ENCODE measurements around the gene BARX1. TPM values are rescaled to one million over a fixed set of nuclear protein-coding genes. Genes with fewer than 3 reads are reported as not detected.

BARX1 gene
- total and polyA plus RNA-seq, 2 donors = 0.14 to 0.55 TPM

DNA sequence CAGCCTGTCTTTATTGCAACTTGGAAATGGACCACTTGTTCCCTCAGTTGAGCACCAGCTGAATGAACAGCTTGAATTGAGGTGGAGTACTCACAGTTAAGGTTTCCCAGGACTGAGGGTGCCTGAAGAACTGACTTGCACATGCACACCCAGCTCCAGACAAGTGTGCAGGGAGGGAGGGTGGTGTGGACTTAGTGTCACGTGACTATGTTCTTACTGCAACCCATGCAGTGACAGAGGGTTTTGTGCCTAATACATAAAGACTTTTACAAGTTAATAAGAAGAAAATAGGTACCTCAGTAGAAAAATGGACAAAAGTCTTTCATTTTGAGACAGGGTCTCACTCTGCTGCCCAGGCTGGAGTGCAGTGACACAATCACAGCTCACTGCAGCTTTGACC, 18.0 kb downstream of the BARX1 start:
- DNase-seq (ENCODE audit: low read depth in 6 of 9, low spot score in 9 of 9) = no peak
- Histone ChIP-seq H3K36me3 (ENCODE audit: control insufficient read depth in 2 of 2, insufficient read depth in 2 of 2, low read length in 1 of 2) (no peaks in the 10 kb centered on the region), H3K4me3 (ENCODE audit: low read length in 2 of 2) (no peak overlapping the region), H3K27ac (ENCODE audit: low read depth in 1 of 2, low read length in 1 of 2) (no peak overlapping the region), H3K4me1 (ENCODE audit: control insufficient read depth in 2 of 2, insufficient read depth in 2 of 2, low read length in 2 of 2) (no peaks in the 10 kb centered on the region), H3K27me3 (ENCODE audit: control insufficient read depth in 2 of 2, insufficient read depth in 1 of 2, low read length in 1 of 2) (peaks cover 0 to 34% of the 10 kb centered on the region in 2 donors), H3K9me3 (ENCODE audit: control insufficient read depth in 2 of 2, insufficient read depth in 1 of 2, low read length in 1 of 2) (no peaks in the 10 kb centered on the region)
- WGBS = 75% methylated on average over 1 of the region's 1 CpG

DNA sequence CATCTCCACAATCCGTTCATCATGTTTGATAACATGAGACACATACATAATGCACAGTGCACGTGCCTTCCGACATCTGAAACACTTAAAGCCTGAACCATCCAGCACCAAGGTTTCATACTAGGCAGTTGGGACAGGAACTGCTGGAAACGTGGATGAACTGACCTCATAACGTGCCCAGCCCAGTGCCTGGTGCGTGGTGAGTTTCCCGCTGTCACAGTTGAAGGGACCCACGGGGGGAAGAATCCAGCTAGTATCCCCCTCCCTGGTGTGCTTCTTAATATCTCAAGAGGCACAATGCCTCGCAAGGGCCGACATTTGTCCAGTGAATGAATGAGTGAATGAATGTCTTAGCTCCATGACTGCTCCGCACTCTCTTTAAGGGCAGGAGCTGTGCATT, 23.2 kb downstream of the BARX1 start:
- H3K27ac ChIP-seq (ENCODE audit: low read depth in 1 of 2, low read length in 1 of 2) = no peak overlapping the region
- H3K4me1 ChIP-seq (ENCODE audit: control insufficient read depth in 2 of 2, insufficient read depth in 2 of 2, low read length in 2 of 2) = no peaks in the 10 kb centered on the region
- DNase-seq (ENCODE audit: low read depth in 6 of 9, low spot score in 9 of 9) = no peak
- peaks cover 0 to 19% of the 10 kb centered on the region in 2 donors for H3K27me3 ChIP-seq (ENCODE audit: control insufficient read depth in 2 of 2, insufficient read depth in 1 of 2, low read length in 1 of 2)
- 89% methylated on average over 11 of the region's 11 CpGs for whole genome bisulfite sequencing
- no peak overlapping the region for H3K4me3 ChIP-seq (ENCODE audit: low read length in 2 of 2)
- H3K9me3 ChIP-seq (ENCODE audit: control insufficient read depth in 2 of 2, insufficient read depth in 1 of 2, low read length in 1 of 2) = no peaks in the 10 kb centered on the region
- no peaks in the 10 kb centered on the region for H3K36me3 ChIP-seq (ENCODE audit: control insufficient read depth in 2 of 2, insufficient read depth in 2 of 2, low read length in 1 of 2)

DNA sequence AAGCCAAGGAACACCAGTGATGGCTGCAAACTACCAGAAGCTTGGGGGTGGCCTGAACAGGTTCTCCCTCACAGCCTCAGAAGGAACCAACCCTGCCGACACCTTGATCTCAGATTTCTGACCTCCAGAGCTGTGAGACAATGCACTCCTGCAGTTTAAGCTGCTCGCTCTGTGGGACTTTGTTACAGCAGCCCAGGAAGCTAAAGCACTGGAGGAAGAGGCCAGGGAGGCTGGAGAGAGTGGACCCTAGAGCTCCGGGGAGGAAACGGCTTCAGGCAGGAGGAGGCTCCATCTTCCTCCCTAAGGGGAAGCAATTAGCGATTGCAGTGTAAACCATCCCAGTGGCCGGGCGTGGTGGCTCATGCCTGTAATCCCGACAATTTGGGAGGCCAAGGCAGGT, 25.1 kb downstream of the BARX1 start:
- Histone ChIP-seq H3K4me3 (ENCODE audit: low read length in 2 of 2) (no peak overlapping the region), H3K27me3 (ENCODE audit: control insufficient read depth in 2 of 2, insufficient read depth in 1 of 2, low read length in 1 of 2) (peaks cover 0 to 18% of the 10 kb centered on the region in 2 donors)
- 25% methylated on average over 8 of the region's 8 CpGs for WGBS

DNA sequence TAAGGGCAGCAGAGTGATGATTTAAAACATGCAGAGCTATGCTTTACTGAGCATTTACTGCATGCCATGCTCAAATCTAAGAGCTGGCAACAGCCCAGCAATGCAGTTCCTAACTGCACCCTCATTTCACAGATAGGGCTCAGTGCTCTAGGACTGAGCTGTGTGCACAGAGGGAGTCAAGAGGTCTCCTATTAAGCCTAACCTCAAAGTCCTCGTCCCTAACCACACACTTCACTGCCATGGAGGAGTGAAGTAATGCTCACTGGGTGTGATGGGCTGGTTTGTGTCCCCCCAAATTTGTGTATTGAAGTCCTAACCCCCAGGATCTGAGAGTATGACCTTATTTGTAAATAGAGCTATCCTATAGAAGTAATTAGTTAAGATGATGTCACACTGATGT, 25.9 kb downstream of the BARX1 start:
- DNase-seq (ENCODE audit: low read depth in 6 of 9, low spot score in 9 of 9) = no peak
- Histone ChIP-seq H3K4me3 (ENCODE audit: low read length in 2 of 2) (no peak overlapping the region), H3K4me1 (ENCODE audit: control insufficient read depth in 2 of 2, insufficient read depth in 2 of 2, low read length in 2 of 2) (no peaks in the 10 kb centered on the region), H3K27me3 (ENCODE audit: control insufficient read depth in 2 of 2, insufficient read depth in 1 of 2, low read length in 1 of 2) (peaks cover 0 to 15% of the 10 kb centered on the region in 2 donors), H3K36me3 (ENCODE audit: control insufficient read depth in 2 of 2, insufficient read depth in 2 of 2, low read length in 1 of 2) (no peaks in the 10 kb centered on the region), H3K9me3 (ENCODE audit: control insufficient read depth in 2 of 2, insufficient read depth in 1 of 2, low read length in 1 of 2) (no peaks in the 10 kb centered on the region), H3K27ac (ENCODE audit: low read depth in 1 of 2, low read length in 1 of 2) (no peak overlapping the region)
- 69% methylated on average over 1 of the region's 1 CpG for WGBS

More for the DNA sequence above, 25.1 kb downstream of the BARX1 start:
- no peaks in the 10 kb centered on the region for H3K9me3 ChIP-seq (ENCODE audit: control insufficient read depth in 2 of 2, insufficient read depth in 1 of 2, low read length in 1 of 2)
- no peaks in the 10 kb centered on the region for H3K36me3 ChIP-seq (ENCODE audit: control insufficient read depth in 2 of 2, insufficient read depth in 2 of 2, low read length in 1 of 2)
- H3K27ac ChIP-seq (ENCODE audit: low read depth in 1 of 2, low read length in 1 of 2) = no peak overlapping the region
- DNase-seq (ENCODE audit: low read depth in 6 of 9, low spot score in 9 of 9) = no peak
- H3K4me1 ChIP-seq (ENCODE audit: control insufficient read depth in 2 of 2, insufficient read depth in 2 of 2, low read length in 2 of 2) = no peaks in the 10 kb centered on the region

DNA sequence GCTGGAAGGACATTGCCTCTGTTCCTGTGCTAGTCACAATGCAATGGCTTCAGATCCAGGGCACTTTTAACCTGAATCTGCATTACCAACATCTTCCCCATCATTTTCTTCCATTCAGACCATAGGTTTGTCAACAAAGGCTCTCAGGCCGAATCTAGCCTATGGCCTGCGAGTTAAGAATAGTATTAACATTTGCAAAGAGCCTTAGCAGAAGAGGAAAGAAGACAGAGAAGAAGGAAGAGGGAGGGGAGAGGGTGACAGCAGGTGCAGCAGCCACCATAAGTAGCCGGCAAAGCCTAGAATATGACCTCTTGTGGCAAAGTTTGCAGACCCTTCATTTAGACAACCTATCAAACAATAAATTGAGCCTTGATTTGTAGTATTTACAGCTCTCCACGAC, 32.6 kb downstream of the BARX1 start:
- WGBS = 87% methylated on average over 4 of the region's 4 CpGs
- Histone ChIP-seq H3K4me1 (ENCODE audit: control insufficient read depth in 2 of 2, insufficient read depth in 2 of 2, low read length in 2 of 2) (no peaks in the 10 kb centered on the region), H3K36me3 (ENCODE audit: control insufficient read depth in 2 of 2, insufficient read depth in 2 of 2, low read length in 1 of 2) (no peaks in the 10 kb centered on the region), H3K27ac (ENCODE audit: low read depth in 1 of 2, low read length in 1 of 2) (no peak overlapping the region), H3K27me3 (ENCODE audit: control insufficient read depth in 2 of 2, insufficient read depth in 1 of 2, low read length in 1 of 2) (no peaks in the 10 kb centered on the region), H3K4me3 (ENCODE audit: low read length in 2 of 2) (no peak overlapping the region), H3K9me3 (ENCODE audit: control insufficient read depth in 2 of 2, insufficient read depth in 1 of 2, low read length in 1 of 2) (no peaks in the 10 kb centered on the region)
- no peak for DNase-seq (ENCODE audit: low read depth in 6 of 9, low spot score in 9 of 9)

DNA sequence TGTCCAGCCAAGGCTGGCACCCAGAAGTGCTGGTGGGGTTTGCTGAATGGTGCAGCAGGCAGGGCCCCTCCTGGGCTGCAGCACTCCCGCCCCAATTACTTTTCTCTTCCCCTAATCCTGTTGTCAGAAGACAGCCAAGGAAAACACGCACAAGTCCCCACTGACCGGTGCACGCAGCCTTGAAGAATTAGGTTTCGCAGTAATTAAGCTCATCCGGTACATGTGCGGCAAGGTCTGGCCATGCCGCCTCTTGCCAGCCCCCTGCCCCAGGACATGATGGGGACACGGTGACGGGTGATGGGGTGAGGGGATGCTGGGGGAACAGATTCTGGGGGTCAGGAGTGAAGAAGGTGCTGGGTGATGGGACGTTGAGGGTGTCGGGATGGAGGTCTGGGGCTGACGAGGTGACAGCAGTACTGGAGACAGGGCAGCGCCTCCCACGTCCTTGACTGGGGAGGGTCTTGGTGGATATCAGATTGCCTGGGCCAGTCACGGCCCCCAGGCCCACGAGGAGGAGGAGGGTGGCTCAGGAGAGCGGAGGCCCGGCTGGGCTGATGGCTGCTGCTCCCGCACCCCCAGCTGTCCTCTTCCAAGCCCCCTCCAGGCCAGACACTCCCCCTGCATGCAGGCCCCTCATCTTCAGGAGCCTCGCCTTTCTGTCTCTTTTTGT, 34.9 kb downstream of the BARX1 start:
- no peak for DNase-seq (ENCODE audit: low read depth in 6 of 9, low spot score in 9 of 9)
- peaks cover 0 to 4% of the 10 kb centered on the region in 2 donors for H3K9me3 ChIP-seq (ENCODE audit: control insufficient read depth in 2 of 2, insufficient read depth in 1 of 2, low read length in 1 of 2)
- no peaks in the 10 kb centered on the region for H3K4me1 ChIP-seq (ENCODE audit: control insufficient read depth in 2 of 2, insufficient read depth in 2 of 2, low read length in 2 of 2)
- no peak overlapping the region for H3K27ac ChIP-seq (ENCODE audit: low read depth in 1 of 2, low read length in 1 of 2)
- no peaks in the 10 kb centered on the region for H3K36me3 ChIP-seq (ENCODE audit: control insufficient read depth in 2 of 2, insufficient read depth in 2 of 2, low read length in 1 of 2)
- WGBS = 86% methylated on average over 21 of the region's 21 CpGs
- H3K27me3 ChIP-seq (ENCODE audit: control insufficient read depth in 2 of 2, insufficient read depth in 1 of 2, low read length in 1 of 2) = no peaks in the 10 kb centered on the region
- H3K4me3 ChIP-seq (ENCODE audit: low read length in 2 of 2) = no peak overlapping the region

DNA sequence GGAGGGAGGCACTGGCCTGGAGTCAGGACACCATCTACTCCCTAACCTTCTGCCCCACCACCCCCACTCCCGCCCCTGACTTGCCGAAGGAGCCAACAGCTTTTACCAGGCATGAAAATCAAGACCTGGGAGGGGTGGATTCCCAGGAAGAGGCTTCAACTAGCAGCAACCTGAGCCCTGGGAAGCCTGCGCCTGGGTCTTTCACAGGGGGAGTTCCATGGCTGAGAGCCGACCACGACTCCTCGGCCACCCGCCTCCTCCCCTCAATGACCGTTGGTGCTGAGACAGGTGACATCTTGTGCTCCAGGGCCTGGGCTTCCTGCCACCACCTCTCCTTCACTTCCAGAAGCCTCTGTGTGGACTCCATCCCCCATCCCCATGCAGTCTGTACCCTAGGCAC, 37.1 kb downstream of the BARX1 start:
- Histone ChIP-seq H3K9me3 (ENCODE audit: control insufficient read depth in 2 of 2, insufficient read depth in 1 of 2, low read length in 1 of 2) (peaks cover 0 to 4% of the 10 kb centered on the region in 2 donors), H3K27me3 (ENCODE audit: control insufficient read depth in 2 of 2, insufficient read depth in 1 of 2, low read length in 1 of 2) (no peaks in the 10 kb centered on the region), H3K36me3 (ENCODE audit: control insufficient read depth in 2 of 2, insufficient read depth in 2 of 2, low read length in 1 of 2) (no peaks in the 10 kb centered on the region), H3K4me3 (ENCODE audit: low read length in 2 of 2) (no peak overlapping the region), H3K27ac (ENCODE audit: low read depth in 1 of 2, low read length in 1 of 2) (no peak overlapping the region), H3K4me1 (ENCODE audit: control insufficient read depth in 2 of 2, insufficient read depth in 2 of 2, low read length in 2 of 2) (no peaks in the 10 kb centered on the region)
- WGBS = 82% methylated on average over 8 of the region's 8 CpGs
- DNase-seq (ENCODE audit: low read depth in 6 of 9, low spot score in 9 of 9) = no peak

DNA sequence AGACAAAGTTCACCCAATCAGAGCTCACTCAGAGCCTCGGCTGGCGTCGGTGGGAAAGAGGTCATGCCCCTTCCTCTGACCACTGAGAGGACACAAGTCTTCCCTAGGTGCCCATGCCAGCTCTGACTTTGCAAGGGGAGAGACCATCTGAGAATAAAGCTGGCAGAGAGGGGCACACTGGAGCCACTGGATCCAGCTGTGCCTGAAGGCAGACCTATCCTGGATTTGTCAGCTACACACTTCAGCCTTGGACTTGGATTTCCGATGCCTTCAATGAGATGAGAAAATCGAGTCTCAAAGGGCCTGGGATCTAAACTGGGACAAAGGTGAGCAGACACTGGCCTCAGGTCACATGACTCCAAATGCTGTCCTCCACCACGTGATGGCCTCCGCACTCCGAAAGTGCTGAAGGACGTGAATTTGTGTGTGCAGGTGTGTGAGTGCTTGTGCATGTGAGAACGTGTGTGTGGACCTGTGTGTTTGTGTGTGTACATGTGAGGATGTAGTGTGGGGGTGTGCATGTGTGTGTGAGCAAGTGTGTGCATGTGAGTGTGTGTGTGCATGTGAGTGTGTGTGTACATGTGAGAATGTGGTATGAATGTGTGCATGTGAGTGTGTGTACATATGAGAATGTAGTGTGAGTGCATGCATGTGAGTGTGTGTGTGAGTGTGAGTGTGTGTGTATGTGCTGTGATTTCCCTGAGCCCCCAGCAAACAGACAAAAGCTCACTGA, 37.9 kb downstream of the BARX1 start:
- 89% methylated on average over 10 of the region's 10 CpGs for WGBS
- Histone ChIP-seq H3K36me3 (ENCODE audit: control insufficient read depth in 2 of 2, insufficient read depth in 2 of 2, low read length in 1 of 2) (no peaks in the 10 kb centered on the region), H3K27me3 (ENCODE audit: control insufficient read depth in 2 of 2, insufficient read depth in 1 of 2, low read length in 1 of 2) (no peaks in the 10 kb centered on the region), H3K27ac (ENCODE audit: low read depth in 1 of 2, low read length in 1 of 2) (no peak overlapping the region), H3K4me1 (ENCODE audit: control insufficient read depth in 2 of 2, insufficient read depth in 2 of 2, low read length in 2 of 2) (no peaks in the 10 kb centered on the region), H3K4me3 (ENCODE audit: low read length in 2 of 2) (no peak overlapping the region), H3K9me3 (ENCODE audit: control insufficient read depth in 2 of 2, insufficient read depth in 1 of 2, low read length in 1 of 2) (peaks cover 0 to 4% of the 10 kb centered on the region in 2 donors)
- DNase-seq (ENCODE audit: low read depth in 6 of 9, low spot score in 9 of 9) = no peak

DNA sequence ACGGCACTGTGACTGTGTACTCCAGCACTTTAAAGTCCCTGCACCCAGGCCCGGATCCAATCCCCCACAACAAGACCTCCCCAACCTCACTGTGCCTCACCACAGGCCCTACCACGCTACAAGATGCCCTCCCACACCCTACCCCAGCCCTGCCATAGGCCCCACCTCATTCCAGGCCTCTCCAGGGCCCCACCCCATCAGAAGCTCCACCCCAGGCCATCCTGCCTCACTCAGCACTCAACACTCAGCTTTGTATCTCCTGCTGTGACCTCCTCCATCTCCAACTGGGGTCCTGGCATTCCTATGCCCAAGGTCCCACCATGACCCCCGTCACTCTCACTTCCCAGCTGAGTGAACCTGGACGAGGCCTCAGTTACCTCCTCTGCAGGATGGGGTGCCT, 38.8 kb downstream of the BARX1 start:
- Histone ChIP-seq H3K9me3 (ENCODE audit: control insufficient read depth in 2 of 2, insufficient read depth in 1 of 2, low read length in 1 of 2) (peaks cover 0 to 4% of the 10 kb centered on the region in 2 donors), H3K4me1 (ENCODE audit: control insufficient read depth in 2 of 2, insufficient read depth in 2 of 2, low read length in 2 of 2) (no peaks in the 10 kb centered on the region), H3K27ac (ENCODE audit: low read depth in 1 of 2, low read length in 1 of 2) (no peak overlapping the region), H3K4me3 (ENCODE audit: low read length in 2 of 2) (no peak overlapping the region), H3K36me3 (ENCODE audit: control insufficient read depth in 2 of 2, insufficient read depth in 2 of 2, low read length in 1 of 2) (no peaks in the 10 kb centered on the region), H3K27me3 (ENCODE audit: control insufficient read depth in 2 of 2, insufficient read depth in 1 of 2, low read length in 1 of 2) (no peaks in the 10 kb centered on the region)
- no peak for DNase-seq (ENCODE audit: low read depth in 6 of 9, low spot score in 9 of 9)
- 82% methylated on average over 5 of the region's 5 CpGs for WGBS

All from thymus (tissue), 11 donors.